GM18907 (cell line): Measurements from ENCODE around the gene AGXT2.
"Not testable (repeated sequence)": the region's sequence is repeated elsewhere in the genome, so short reads cannot be mapped to it uniquely, and the experiment has no call there.

Experiments
- ATAC-seq: cut with Tn5 transposase; IDR thresholded peaks from one replicate; pipeline ENCODE4 v1.9.1; 2021; ENCODE audit warnings: mild to moderate bottlenecking, moderate library complexity; ENCODE audit not compliant: unreplicated experiment

AGXT2 gene

DNA sequence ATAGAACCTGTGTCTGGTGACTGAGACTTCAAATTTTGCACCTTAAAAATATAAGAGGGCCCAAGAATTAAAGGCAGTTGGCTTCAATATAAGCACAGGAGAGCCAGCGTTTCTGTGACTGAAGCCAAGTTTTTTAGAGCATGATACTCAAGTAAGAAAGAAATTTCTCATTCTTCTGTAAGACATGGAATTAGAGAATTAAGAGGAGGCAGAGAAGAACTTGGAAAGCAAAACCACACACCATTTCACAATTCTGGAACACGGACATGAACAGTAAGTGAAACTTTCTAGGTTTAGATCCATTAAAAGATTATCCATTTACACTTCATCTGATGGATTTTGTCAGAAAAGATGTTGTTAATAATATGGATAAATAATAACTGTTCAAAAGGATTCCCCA lies 8.9 kb upstream of the AGXT2 start:
- no peak for ATAC-seq

DNA sequence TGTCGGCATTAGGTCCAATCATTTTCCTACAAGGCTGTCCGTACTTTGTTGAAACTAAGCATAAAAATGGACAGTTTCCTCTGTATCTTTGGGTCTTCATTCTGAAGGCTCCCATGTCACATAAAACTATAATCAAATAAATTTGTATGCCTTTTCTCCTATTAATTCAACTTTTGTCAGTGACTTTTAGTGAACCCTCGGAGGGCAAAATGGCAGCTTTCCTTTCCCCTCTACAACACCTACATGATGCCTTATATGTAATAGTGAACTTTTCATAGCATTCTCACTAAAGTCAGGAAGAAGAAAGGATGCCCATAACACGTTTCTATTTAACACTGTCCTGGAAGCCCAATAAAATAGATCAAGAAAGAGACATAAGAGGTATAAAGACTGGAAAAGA lies 5.1 kb upstream of the AGXT2 start:
- ATAC-seq, result no peak

DNA sequence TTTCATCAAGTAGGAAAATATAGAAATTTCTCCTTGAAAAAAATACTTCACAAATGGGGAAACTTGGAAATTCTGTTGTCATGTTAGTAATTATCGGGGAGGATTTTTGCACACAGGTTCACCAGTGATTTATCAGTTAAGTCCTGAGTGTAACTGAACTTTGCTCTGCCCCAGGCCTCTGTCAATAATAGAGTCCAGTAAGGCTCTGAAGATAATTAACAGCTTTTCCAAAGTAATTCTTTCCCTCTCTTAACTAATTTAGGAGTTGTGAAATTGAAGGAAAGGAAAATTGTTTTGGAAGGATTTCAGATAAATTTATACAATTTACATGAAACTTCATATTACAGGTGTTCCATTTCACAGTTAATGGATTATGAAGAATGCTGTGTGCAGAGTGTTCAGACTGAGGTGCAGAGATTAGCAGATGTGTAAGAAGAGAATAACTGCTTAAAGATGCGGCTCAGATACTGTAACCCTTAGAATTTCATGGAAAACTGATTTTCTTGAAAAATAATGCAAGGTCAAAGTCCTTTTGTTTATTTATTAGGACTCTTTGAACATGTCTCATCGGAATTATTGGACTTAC lies 2.9 kb upstream of the AGXT2 start:
- no peak for ATAC-seq

DNA sequence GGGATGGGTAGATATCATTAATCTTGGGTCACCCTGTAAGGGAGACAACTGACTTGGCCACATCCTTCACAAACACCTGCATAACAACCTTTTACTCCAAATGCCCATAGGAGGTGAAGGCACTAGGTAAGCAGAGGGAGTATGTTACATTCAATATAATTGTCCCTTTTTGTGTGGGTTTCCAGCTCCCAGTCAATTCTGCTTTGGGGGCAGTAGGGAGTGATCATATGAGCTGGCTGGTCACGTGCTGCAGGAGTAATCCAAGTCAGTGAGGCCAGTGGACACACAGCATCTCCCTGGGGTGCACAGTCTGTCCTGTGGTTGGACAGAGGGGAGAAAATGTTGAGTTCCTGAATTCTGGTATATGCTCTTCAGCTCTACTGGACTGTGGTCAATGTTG lies 1.2 kb upstream of the AGXT2 start:
- ATAC-seq, result no peak

DNA sequence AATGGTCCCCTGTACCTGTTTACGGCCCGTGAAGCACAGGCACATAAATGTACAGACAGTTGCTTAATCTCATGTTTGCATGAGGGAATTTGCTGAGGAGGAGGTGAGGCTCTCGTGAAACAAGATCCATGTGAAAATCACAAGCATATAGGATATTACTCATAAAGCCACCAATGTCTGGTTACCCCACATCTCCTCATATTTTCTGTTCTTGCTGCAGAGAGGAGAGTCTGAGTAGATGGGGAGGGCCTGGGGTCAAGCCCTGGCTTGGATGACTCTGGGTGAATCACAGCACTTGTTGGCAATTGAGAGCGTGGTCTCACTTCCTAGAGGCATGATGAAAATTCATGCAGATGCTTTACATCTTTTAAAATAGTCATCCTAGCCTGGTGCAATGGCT lies 975 bp downstream of the AGXT2 start:
- no peak for ATAC-seq

DNA sequence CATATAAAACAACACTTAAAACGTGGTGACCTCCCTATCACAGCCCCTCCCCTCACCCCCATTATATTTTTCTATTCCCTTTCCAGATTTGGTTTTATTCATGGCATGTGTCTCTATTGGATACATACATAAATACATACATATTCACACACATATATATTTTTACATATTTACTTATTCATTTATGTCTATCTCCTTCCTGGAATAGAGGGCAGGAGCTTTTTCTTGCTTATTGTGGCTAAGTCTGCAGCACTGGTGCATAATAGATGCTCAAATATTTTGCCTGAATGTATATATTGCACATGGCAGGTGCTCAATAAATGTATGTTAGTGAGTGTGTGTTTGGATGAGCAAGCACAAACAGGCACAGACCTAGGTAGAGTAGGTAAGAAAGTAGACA lies 2.5 kb downstream of the AGXT2 start:
- ATAC-seq, result no peak

DNA sequence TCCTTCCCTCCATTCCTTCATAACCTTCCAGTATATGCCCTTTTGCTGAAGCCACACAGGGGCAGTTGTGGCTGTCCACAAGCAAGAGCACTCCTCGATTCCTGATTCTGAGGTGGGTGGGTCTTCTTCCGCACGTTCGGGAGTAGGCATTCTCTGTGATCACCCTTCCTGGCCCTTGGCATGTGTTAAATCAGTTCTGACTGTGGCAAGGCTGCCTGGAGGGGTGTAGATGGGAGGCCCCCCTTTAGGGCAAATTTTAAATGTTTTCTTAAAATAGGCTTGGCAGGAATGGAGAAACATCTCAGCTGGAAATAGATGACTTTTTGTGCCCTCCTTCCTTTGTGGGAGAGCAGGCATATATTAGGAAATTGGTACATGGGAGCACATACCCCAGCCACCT lies 3.1 kb downstream of the AGXT2 start:
- ATAC-seq, result no peak

DNA sequence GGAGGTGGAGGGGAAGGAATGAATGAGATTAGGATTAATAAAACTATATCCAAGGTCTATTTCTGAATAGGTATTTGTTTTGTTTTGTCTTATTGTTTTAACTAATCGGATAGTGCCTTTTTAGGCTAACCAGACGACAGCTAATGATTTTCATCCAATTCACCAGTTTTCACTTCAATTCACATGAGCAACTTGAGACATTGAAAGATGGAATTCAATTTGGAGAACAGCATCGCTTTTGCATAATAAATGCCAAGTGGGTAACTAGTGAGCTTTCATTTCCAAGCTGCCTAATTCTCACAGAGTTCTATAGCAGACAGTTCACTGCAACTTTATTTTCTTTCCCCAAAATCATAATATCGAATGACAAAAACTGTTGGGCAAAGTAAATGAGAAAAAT lies 5.0 kb downstream of the AGXT2 start:
- ATAC-seq, result no peak

DNA sequence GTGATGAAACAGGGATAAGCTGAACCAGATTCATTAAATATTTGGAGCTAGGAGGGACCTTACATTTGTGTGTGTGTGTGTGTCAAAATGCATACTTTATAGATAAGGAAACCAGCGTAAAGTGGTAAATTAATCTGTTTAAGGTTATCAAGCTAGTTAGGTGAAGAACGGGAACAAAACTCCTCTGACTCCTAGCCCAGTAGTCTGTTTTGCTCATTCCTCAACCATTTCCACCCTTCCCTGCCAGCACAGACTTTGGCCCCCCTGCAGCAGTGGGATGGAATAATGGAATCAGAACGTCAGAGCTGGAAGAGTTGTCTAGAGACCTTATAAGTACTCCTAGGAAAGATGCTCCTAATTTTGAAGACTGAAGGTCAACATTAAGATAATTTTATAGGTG lies 6.5 kb downstream of the AGXT2 start:
- no peak for ATAC-seq

DNA sequence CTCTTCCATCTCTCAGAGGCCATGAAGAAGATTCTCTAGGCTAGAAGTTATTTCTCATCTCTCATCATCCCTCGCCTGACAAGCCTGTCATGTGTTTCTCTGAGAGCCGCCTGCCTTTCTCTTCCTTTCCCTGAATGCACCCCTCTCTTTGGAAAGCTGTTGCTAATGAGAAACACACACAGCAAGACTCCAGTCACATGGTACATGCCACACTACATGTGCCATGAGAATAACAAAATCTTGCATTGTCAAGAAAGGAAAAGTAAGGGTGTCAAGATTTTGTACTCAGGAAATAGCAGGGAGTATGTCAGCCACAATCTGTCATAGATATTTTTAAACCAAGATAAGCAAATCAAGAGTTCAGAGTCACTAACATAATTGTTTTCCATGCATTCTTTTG lies 8.9 kb downstream of the AGXT2 start:
- ATAC-seq, result no peak

DNA sequence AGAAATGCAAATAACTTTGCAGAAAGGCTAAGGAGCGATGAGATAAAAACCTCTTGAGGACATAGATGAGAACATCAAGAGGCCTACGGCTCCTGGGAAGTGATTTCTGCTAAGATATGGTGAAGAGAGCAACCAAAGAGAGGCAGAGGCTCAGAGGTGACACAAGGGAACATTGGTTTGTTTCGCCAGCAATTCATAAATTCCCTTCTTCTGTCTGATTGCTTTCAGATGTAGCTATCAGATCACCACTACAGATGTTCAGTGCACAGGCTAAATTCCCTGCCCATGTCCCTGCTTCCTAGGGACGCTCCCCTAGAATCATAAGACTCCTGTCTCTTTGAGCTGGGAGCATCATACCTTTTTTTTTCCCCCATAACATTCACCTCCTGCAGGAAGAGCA lies 11.2 kb downstream of the AGXT2 start:
- no peak for ATAC-seq

DNA sequence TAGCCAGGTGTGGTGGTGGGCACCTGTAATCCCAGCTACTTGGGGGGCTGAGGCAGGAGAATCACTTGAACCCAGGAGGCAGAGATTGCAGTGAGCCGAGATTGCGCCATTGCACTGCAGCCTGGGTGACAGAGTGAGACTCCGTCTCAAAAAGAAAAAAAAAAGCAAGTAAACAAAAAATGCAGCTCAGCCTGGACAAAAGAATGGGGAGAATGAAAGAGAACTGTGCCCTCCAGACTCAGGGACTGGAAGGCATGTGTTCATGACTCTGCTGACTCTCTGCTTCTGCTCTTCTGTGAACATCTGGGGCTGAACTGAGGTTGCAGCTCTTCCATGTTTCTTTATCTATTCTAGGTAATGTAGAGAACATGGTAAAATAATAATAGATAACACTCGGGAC lies 11.8 kb downstream of the AGXT2 start:
- ATAC-seq, result not testable (repeated sequence)

DNA sequence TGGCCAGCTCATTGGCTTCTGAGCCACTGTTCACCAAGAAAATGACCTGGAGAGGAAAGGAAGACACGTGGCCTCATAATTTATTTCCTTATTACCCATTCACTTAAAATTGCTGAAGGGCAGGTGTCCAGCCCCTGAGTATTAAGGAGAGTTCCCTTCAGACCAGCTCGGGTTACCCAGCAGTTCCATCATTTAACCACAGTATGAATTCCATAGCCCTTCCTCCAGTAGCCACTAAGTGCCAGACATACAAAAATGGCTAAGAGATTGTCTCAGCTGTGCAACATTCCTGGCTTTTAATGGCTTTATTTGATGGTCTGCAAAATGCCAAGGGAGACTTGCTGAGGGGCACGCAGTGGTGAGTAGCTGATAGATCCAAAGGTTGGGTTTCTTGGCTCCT lies 12.5 kb downstream of the AGXT2 start:
- ATAC-seq, result no peak

DNA sequence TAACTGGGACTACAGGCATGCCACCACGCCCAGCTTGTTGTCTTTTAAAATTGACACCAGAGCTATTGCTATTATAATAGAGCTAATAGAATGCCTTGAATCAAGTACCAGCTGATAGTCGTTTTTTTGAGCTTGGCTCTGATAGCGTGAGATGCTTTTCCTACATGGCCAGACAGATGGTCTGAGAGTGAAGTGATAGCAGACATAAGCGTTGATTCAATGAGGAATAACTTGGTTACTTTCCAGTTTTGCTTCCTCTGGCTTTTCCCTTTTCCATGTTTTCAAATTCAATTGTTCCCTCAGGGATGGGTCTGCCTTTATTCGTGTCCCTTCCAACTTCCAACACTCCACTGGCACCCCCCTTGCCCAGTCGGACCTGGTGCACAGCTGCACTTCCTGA lies 15.4 kb downstream of the AGXT2 start:
- ATAC-seq, result no peak

DNA sequence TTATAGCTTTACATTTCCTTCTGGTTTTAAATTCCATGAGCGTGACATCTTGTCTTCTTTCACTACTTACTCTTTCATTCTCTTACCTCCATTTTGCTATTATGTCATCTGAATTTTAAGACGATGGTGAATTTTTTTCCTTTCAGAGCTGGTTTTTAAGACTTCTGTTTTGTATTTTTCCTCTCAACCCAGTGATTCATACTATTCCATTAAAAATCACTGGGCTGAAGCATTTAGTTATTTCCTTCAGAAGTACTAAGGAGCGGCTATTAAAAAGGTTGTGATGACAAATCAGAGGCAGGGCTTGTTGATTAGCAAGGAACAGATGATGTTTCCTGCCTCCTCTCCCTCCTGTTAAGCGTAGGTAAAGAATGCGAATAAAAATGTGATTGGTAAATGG lies 16.5 kb downstream of the AGXT2 start:
- no peak for ATAC-seq

DNA sequence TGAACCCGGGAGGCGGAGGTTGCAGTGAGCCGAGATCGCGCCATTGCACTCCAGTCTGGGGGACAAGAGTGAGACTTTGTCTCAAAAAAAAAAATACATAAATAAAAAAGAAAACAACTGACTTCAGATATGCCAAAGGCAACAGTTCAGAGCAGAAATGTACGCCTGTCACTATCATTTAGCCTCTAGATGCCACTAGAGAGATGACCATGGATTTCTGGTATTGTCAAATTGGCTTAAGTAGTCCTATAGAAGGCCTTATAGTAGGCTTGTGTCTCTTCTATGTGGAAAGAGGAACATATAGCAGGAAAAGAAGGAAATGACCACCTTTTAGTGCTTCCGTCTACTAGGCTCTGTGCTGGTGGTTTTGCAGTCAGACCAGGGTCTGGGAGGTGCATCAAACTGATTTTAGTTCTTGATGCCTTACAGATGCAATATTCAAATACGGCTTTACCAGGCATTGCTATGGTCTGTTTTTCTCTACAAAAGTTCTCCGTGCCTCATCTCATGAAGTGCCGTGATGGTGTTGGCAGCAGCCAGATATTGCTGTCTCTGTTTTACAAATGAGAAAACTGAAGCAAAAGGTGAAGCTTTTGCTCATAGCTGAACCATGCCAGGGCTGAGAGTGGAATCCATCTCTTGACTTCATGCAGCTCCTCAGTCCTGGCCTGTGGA lies 17.2 kb downstream of the AGXT2 start:
- no peak for ATAC-seq

DNA sequence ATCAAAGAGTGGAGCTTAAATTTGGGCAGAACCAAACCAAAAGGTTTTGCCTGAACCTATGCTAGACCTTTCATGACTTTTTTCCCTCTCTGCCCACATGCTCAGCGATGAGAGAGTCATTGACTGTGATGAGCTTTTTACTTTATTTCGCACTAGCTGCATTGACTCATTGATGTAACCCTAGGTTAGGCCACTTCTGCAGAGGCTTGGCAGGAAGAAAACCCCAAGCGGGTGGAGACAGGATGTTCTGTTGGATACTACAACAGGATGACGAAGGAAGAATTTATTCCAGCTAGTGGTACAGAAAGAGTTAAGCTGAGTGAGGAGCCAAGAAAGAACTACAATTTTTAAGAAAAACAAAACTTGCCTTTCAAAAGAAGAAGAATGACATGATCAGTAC lies 18.4 kb downstream of the AGXT2 start:
- no peak for ATAC-seq

DNA sequence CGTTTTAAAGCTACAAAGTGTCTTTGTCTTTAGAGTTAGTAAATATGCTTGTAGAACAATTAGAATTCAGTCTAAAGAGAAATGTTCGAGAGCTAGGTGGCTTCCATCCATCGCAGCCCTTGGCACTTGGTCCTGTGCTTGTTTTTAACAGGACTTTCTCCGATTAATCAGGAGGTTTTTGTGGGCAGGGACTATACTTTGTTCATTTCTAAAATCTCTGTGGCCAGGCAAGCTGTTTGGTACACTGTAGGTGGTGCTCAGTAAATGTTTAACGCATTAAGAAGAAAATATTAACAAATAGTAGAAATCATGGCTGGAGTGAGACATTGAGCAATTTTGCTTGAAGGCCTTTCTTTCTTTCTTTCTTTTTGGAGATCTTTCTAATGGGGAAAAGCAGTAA lies 20.8 kb downstream of the AGXT2 start:
- ATAC-seq, result peak; percentile 62

DNA sequence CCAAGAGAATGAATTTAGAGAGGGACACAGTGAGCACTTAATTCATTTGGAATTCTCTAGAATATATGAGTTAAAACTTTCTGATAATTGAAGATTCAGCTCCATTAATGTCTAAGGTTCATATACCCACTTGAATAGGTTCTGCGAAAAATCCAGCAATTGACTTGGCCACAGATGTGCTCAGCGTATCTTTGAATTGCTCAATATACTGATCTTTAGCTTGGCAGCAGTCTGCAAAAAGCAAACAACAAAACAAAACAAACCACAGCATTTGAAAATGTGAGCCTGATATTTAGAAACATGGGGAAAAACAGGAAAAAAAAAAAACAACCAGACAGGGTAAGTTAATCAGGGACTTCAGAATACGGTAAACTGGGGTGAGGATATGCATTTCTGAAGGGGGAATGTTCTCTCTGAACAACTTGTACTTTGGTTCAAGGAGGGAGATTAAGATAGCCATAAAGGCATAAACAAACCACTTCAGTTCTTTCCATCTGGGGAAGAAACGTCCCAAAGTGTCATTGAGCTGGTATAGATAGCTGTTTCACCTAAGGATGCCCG lies 21.4 kb downstream of the AGXT2 start:
- no peak for ATAC-seq

DNA sequence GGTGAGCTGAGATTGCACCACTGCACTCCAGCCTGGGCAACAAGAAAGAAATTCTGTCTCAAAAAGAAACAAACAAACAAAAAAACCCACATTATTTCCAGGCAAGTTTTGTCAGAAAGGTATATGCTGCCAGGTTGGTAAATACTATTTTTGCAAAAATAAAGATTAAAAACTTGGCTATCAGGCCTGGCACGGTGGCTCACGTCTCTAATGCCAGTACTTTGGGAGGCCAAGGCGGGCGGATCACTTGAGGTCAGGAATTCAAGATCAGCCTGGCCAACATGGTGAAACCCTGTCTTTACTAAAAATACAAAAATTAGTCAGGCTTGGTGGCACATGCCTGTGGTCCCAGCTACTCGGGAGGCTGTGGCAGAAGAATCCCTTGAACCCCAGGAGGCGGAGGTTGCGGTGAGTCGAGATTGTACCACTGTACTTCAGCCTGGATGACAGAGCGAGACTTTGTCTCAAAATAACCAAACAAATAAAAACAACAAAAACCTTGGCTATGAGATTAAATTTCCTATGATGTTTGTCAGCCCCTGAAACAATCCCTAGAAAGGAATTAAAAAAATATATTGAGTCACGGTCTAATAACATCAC lies 22.7 kb downstream of the AGXT2 start:
- ATAC-seq, result no peak

DNA sequence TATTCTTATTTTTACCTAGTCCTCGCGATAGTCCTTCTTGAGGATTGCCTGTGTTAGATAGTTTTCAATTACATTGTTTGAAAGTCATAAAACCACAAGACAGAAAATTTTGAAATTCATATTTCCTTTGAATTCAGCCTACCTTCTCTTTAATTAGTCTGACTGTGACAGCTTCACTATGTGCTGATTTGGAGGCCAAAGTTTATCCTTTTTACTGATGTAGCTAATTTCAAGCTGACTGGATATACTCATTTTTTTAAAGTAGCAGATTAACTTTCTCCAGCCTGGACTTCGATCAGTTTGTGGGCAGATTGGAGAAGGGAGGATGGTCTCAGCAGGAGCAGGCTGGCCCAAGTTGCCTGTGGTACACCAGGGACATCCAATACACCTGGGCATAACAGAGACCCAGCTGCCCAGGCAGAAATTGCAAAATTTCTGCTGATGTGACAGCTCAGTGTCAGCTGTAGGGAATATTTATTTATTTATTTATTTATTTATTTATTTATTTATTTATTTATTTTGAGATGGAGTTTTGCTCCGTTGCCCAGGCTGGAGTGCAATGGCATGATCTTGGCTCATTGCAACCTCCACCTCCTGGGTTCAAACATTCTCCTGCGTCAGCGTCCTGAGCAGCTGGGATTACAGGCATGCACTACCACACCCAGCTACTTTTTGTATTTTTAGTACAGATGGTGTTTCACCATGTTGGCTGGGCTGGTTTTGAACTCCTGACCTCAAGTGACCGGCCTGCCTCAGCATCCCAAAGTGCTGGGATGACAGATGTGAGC lies 24.2 kb downstream of the AGXT2 start:
- ATAC-seq, result no peak
